NCI-H2196 (cell line): ENCODE measurements around the gene BACH2.
"Not testable (repeated sequence)": the region's sequence is repeated elsewhere in the genome, so short reads cannot be mapped to it uniquely, and the experiment has no call there.

ENCODE experiments used
- DNase-seq: peaks from one replicate; lab custom pipeline; 2025; ENCODE audit not compliant: unreplicated experiment; lab: John Stamatoyannopoulos, UW

The BACH2 gene

DNA sequence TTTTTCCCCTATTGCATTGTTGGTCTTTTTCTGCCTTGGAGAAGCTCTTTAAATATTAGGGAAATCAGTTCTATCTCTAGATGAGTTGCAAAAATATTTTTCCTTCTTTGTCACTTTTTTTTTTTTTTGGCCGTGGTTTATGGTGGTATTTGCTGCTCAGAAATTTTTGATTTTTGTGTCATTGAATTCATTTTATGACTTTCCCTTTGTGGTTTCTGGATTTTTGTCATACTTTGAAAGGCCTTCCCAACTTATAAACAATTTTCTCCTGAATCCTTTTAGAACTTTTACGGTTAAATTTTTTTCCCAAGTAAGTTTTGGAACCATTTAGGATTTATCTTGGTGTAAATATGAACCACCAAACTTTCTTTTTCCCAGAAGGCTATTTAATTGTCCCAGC is 256.7 kb downstream of the BACH2 start:
- no peak for DNase-seq

DNA sequence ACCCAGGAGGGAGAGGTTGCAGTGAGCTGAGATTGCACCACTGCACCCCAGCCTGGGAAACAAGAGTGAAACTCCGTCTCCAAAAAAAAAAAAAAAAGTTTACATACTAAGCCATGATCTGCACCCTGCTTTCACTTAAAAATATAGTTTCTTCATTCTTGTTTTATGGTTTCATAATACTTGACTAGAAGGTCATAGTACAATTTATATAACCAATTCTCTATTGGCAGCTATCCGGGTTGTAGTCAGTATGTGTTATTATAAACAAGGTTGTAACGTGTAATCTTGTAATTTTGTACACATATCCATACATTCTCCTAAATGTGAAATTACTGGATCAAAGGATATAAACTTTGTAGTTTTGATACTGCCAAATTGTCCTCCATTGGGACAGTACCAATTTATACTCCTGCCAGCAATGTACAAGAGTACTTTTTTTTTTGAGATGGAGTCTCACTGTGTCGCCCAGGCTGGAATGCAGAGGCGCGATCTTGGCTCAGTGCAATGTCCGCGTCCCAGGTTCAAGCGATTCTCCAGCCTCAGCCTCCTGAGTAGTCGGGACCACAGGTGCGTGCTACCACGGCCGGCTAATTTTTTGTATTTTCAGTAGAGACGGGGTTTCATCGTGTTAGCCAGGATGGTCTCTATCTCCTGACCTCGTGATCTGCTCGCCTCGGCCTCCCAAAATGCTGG is 257.5 kb downstream of the BACH2 start:
- no peak for DNase-seq

DNA sequence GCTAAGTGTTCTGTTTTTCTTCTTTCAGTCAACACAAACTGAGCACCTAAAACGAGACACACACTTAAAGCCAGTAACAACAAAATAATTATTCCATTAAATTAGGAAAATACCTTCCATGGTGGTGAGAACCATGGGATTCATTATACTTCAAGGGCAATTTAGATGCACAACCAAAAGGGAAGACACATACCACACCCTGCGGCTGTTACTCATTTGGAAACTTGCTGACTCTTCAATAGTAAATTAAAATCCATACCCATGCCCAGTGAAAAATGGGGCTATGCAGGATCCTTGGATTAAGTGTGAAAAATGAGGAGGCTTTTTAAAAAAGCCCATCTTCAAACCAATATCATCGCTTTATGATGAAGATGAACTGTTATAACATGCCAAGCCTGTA is 259.7 kb downstream of the BACH2 start:
- no peak for DNase-seq

DNA sequence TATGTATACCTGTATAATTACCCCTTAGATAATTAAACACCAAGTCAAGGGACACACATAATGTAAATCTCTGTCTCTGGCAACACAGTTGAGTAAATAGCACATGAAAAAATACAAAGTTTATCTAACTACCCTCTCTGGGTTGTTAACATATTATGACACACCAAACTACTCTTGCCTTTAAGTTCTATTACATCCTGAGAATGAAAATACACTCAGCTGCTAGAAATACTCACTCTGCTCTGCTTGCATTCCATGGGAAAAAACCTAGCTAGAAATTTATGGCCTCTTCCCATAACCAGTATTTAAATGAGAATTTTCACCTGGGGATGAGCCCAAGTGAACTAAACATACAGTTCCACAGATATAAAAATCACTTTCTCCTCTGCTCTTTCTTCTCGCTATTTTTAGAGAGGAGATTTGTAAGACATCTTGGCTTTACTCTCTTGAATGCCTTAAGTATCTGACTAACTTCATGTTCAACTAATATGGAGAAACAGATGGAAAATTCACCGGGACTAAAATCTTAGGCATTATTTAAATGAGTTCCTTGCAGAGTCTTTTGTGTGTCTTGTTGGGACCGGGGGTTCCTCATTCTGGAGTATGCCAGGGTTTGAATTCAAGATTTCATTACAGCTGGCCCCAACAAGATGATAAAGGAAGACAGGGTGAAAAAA is 261.5 kb downstream of the BACH2 start:
- DNase-seq = no peak

DNA sequence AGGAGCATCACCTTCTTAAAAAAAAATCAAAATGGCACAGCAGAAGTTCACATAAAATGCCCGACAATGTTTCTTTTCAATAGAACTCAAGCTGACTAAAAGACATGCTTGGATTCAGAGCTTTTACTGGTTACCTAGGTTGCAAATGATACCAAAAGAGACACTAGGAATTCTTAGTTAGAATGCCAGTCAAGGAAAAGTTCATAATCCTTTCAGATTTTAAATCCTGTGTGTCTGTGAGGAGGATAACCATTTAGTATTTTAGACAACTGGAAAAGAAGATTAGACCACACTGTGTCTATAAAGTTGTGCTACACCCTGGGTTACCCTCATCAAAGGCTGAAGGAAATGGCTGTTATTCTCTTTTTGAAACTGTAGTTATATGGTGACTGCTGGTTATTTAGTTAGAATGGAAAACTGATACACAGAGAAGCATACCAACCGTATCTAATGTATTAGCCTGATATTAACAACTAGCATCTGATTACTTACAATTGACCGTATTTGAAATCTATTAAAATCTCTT is 262.8 kb downstream of the BACH2 start:
- DNase-seq = no peak

DNA sequence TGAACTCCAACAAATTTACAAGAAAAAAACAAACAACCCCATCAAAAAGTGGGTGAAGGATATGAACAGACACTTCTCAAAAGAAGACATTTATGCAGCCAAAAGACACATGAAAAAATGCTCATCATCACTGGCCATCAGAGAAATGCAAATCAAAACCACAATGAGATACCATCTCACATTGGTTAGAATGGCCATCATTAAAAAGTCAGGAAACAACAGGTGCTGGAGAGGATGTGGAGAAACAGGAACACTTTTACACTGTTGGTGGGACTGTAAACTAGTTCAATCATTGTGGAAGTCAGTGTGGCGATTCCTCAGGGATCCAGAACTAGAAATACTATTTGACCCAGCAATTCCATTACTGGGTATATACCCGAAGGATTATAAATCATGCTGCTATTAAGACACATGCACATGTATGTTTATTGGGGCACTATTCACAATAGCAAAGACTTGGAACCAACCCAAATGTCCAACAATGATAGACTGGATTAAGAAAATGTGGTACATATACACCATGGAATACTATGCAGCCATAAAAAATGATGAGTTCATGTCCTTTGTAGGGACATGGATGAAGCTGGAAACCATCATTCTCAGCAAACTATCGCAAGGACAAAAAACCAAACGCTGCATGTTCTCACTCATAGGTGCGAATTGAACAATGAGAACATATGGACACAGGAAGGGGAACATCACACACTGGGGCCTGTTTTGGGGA is 264.0 kb downstream of the BACH2 start:
- not testable (repeated sequence) for DNase-seq

DNA sequence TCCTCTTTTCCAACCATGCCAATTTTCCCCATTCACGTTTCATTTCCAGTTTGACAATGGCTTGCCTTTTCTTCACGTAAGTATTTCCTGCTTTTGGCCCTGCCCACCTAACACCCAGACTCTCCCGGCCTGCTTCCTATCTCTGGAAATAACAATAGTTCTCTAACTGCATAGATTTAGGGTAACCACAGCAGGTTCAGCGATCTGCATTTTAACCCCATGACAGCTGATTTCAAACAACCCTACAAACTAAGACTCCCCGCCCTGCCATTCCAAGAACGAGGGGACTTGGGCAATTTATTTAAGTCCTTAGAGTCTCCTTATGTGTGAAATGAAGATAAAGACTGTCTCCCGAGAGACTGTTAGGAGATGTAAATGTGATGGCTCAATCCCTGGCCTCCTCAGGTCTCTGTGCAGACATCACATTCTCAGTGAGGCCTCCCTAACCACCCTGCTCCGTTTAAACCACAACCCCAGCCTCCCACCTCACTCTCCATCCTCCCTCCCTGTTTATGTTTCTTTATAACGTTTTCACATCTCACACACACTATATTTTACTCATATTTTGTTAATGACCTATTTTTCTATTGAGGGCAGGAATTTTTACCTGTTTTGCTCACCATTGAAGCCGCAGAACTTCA is 267.5 kb downstream of the BACH2 start:
- no peak for DNase-seq

DNA sequence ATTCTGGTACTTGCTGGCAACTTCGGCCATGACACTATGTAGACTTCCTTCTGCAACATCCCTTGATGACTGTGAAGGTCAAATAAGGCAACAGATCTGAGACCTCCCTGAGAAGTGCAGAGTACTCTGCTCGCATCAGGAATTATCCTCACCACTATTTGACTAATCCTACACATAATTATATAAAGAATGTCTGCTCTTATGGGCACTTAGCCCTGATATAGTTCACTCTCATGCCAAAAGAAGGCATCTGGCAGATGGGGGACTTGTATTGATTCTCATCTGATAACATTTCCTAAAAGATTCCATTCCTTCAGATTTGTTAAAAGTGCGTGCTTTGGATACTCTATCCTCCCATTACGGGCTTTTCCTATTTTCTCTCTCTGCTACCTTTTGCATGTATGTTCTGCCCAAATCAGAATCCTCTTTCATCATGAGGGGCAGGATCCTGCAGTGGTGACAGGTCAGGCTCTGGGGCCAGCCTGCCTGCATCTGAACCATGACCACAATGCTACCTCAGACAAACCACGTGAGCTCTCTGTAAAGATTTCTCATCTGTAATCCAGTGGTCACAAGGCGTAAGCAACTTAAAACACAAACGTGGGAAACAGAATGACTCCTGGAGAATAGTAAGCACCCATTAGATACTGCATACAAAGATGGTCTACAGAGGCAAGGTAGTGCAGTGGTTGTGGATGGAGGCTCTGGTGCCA is 268.4 kb downstream of the BACH2 start:
- DNase-seq = no peak

DNA sequence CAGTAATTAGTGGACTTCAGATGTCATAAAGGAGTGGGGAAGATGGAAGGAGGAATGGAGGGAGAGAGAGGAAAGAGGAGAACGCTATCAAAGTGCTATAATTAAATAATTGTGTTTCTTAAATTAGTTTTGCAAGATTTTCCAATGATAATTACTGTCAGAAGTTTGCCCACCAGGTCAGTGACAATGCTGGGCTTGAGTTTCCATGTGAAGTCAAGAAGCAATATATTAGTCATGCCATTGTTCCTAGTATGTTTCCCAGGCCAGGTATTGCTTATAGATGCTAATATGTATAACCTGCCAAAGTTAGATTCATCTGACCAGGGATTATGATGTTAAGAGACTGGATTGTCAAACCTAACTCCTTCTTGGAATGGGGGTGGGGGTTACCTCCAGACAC is 270.4 kb downstream of the BACH2 start:
- DNase-seq = no peak

DNA sequence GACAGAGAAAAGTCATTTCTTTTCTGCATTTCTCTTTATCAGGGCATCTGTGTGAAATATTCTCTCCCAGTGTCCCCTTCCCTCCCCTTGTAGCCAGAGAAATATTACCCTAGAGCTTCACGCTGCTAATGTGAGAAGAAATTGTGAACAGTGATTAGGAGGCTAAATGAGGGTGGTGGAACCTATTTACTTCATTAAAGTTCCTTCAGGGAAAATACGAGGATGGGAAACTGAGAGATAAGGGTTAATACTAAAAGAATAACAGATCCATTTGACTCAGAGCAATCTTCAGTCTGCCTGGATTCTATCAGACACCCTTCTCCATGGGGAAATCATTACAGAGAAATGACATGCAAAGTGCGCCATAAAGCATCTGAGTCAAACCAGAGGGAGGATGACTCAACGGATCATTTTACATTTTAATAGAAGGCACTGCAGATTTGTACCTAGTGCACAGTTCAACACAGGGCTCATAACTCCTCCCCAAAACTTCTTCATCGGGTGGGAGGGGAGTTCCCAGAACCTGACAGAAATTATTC is 271.1 kb downstream of the BACH2 start:
- DNase-seq = peak; percentile 9

DNA sequence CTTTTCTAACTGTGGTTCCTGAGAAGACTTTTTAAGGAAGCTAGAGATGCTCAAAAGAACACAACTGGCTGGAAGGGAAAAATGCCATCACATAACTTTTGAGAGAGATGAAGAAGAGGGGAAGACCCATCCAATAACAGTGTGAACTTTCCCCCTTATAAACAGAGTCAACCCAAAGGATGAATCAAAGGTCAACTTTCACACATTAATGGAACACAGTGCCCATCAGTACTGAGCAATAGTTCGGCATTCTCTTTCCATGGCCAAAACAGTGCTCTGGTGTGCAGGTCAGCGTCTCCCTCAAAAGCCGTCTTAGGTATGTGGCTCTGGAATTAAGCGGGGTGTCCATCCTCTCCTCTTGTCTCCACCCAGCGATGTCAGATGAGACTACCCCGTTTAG is 272.0 kb downstream of the BACH2 start:
- no peak for DNase-seq

DNA sequence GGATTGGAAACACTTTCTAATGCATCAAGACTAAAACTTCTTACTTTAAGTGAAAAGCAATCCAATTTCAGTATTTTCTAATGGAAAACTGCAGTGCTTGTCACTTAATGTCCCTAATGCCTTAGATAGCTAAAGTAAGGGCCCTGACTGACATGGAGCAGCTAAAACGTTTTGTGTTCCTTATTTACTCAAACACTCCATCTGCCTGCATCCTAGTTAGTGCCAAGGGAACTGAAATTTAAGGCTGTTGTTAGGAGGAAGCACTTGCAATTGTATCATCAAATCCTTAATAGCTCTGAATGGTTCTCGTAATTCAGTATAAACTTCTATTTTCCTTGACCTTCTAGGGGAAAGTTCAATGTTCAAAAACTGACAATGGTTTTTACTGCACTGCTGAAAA is 274.9 kb downstream of the BACH2 start:
- DNase-seq = peak; percentile 40

DNA sequence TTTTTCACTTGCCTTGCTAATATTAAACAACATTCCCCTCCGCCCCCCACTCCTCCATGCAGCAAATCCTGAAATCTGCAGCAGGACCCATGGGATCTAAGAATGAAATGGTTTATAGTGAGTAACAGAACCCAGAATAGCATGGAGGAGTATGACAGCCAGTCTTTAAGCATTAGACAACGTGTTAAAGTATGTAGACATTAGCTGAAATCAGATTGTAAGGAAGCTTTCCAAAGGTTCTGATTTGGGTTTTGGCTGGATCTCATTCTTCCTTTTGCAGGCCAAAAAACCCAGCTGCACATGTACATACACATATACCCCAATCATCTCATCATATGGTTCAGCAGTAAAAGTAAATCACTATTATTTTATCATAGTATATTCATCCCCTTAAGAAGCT is 275.9 kb downstream of the BACH2 start:
- DNase-seq = no peak

DNA sequence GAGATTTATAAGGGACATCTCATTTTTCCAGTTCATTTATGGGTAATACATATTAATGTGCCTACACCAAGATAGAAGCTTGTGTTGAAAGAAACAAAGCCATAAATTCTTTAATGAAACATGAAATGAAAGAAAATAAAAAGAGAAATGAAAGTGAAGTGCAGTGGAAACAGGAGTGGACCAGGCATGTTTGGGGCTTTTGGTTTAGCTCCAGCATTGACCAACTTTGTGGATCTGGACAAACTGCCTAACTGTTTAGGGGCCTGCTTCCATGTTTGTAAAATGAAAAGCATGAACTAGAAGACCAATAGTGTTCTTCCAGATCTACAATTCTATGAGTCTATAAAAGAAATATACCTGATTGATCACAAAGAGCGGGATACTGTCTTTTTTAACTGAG is 277.4 kb downstream of the BACH2 start:
- DNase-seq = no peak

DNA sequence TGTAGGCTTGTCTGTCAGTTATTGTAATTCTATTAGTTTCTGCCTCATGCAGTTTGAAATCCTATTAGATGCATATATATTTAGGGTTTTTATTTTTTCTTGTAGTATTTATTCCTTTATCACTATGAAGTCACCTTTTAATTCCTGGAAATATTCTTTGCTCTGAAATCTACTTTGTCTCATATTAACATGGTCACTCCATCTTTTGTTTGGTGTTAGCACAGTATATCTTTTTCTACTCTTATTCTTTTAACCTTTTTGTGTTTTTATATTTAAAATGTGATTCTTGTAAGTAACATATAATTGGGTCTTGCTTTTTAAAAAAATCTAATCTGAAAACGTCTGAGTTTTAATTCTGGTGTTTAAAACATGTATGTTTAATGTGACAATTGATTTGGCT is 280.8 kb downstream of the BACH2 start:
- DNase-seq = no peak

DNA sequence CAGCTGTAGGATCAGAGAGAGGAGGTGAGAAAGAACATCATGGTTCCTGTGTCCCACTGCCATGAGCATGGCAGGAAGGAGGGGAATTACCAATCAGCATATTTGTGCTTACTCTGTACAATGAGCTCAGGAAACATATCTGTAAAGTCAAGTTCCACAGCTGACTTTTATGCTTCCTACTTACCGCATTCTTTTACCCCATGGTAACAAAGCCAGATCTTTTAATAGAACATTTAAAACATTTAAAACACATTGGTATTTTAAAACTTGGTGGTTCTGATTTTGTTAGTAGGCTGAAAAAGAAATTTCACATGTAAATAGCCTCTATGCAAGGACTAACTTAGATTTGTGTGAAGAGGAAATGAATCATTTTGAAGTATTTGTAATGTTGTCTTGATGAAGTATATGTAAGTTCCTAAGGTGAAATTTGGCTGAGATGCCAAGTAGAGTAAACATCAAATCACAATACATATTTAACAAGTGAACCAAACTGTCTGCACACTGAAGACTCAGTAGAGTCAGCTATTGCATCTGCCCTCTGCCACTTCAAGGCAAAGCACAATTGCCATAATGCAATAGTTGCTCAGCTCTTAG is 287.6 kb downstream of the BACH2 start:
- no peak for DNase-seq

DNA sequence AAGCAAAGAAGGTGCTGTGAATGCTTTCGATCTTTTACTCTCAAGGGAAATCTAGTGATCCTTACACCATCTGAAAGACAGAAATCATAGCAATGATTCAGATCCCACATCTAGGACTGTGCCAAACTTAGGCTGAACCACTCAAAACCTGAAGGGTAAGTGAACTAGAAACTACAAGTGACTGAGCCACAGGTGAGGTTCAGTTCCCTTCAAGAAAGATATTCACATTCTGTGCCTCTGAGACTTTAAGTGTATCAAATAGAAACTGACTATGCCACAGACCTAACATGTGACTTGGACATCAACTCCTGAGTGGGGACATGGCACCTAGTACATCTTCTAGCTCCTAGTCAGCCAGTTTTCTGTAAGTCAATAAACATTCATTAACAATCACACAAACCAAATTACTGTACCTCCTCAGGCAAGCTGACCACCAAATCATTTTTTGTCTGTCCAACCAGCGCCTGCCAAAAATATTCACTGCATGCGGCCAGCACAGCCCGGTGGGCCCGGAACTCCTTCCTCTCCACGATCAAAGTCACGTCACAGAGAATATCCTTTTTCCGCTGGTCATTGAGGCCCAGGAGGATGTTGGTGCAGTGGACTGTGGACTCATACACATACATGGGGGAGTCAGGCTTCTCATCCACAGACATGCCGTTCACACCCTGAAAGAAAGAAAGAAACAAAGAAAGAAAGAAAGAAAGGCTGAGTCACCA is 288.3 kb downstream of the BACH2 start:
- DNase-seq = no peak

DNA sequence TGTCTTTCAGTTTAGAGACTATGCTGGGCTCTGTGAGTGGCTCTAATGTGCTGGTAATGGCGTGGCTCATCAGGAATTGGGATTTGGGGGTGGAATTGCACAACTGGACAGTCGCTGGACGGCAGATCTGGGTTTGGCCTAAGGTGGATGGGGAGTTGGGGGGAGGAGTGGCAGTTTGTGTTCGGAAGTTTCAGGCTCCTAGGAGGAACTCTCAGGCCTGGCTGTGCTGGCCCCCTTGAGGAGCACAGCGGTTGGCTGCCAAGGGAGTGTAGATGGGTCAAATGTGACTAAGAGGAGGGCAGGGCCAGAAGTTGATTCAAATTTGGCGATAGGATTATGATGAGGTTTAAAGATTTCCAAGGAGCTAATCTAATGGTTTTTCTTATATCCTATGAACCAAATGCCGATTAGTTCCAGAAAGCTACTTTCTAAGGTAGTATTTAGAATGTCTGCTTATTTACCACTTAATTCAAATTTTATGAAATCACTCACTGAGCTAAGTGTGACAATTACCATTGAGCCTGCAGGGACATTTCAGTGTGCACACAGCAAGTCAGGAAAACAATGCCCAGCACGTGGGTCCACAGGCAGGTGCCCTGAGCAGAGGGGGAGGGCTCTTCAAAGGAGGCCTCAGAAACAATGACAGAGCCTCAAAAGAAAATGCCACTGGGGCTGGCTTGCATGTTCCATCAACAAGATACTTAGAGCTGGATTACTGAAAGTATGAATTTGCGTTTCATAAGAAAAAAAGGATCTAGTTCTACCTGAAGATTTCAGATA is 291.4 kb downstream of the BACH2 start:
- no peak for DNase-seq

DNA sequence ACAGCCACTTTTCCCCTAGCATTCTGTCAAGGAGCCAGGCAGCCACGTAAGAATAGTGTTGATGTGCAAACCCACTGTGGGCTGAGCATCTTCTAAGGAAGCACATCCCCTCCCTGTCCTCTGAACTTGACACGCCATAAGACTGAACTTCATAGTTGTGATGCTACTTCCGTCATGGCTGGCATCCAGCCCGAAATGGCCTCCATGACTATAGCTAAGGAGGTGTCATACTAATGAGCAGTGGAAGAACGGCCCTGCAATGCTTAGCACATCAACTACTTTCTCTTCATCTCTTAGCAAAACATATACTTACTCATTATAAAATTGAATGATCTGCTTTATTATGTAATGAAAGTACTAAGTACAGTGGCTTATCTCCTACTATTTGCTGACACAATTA is 292.1 kb downstream of the BACH2 start:
- DNase-seq = no peak
